ENCODE measurements around the gene LBX1.

Gene LBX1

DNA sequence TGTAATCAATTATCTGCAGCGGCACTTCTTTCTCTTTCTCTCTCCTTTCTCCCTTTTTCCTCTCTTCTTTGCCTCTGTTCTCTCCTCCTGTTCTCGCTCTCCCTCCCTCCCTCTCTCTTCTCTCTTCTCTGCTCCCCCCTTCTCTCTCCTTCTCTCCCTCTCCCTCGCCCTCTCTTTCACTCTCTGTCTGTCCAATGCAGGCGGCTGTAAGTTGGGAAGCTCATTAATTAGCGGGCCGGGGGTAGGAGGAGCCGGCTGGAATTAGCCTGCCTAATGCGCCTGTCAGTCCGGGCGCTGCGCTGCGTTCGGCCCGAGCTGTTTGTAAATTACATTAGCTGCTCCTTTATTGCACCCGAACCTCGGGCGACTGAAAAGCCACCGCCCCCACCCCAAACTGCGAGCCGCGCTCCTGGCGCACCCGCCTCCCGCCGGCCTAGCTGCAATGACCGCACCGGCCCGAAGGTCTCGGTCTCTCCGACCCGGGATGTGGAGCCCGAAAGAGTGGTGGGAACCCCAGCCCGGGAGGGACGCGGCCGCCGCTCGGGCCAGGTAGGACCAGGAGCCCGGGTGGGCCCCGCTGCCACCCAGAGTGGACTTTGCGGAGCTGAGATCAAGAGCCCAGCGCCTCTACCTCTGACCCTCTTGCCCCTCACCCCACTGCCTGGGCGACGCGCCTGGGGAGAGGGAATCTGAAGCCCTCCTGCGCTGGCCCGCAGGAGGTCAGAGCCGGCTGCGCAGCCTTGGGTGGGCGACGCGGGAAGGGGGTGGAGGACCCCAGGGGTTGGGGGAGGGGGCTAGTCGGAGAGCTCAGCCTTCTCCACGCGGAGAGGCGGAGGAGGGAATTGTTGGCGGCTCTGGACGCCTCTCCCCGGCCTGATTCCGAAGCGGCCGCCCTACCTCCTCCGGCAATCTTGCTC lies at the start of gene LBX1:
Gene LBX1 (minus strand): TSS at position 198 of the 917 bp plus-strand sequence. CDS start 648 bp downstream, outside the sequence.
- DNase-seq: no peak

GRCh38 chr10:101273741-101274140 lies 44.5 kb upstream of the LBX1 start:
- no peak for DNase-seq

GRCh38 chr10:101273330-101273729 lies 44.1 kb upstream of the LBX1 start:
- no peak for DNase-seq

DNA sequence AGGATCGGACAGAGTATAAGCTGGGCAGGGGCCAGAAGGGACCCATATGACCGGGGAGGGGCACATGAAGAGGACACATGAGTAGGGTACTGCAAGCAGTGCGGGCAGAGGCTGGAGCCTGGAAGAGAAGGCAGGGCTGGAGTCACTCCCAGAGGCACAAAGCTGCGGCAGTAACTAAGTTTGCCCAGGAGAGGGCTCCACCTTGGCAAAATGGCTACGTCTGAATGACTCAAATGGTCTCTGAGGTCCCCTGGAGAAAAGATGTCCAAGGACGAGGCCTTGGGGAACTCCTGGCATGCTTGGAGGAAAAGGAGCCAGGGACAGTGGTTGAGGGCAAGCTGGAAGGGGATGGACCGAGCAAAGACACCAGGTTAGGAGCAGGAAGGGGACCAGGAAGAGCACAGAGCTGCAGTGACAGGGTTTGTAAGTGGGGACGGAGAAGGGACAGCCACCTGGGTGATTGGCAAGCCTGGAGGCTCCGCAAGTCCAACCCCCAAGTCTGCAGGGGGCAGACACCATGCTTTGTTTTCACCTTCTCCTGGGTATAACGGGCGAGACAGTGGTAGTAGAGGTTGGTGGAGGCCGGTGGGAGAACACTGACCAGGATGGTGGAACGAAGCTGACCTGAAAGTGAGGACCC lies 43.1 kb upstream of the LBX1 start:
- peak; percentile 57 for DNase-seq

GRCh38 chr10:101270763-101271162 lies 41.5 kb upstream of the LBX1 start:
- DNase-seq: no peak

- no peak for DNase-seq
These were observed 38.5 kb upstream of the LBX1 start for GRCh38 chr10:101267776-101268175.

DNA sequence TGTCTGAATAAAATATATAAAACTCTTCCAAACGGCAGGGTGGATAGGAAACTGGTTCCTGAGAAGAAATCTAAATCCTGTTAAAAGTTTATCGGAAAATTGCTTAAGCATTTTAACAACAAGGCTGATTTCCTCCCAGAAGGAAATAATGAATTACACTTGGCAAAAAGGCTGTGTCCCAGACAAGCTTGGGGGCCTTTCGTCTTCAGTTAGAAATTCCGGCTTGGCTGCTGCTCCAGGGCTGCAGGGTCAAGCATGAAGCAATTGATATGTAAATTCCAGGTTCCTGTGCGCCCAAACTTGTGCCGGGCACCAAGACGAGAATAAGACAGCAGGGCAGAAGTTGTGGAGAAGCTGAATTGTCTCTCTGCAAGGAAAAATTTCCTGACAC lies 38.0 kb upstream of the LBX1 start:
- DNase-seq: no peak

DNA sequence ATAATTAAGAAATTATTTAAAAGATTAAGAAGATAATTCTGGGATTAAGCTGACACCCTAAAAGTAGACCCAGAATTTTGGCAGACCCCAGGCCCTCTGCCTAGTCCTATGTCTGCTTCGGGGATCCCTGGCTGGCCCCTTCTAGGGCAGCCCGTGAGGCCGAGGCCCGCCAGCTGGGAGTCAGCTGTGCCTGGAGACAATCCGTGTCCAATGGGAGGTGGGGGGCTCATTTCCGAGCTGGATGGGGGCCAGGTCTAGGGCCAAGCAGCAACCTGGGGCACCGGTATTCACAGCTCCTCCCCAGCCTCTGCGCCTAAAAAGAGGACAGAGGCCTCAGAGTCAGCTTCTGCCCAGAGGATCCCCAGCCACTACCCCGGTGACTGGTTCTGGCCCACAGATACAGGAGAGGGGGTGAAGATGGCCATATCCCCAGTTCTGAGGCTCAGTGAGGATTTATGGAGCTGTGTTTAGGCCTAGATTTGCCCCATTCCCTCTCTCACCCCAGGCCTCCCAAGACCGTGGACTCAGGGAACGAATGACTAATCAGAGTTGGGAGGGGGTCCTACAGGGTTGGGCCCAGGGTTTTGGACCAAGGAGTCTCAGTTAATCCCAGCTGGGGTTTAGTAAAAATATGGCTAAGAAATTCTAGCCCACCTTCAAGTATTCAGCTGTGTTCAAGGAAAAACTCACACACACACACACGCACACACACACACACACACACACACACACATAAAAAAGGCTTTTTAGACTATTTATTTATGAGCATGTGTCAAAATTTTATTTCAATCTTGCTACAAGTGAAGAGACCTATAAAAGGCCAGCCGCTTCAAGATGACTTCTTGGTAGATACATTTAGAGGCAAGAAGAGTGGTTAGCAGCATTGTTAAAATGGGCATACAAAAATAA lies 37.4 kb upstream of the LBX1 start:
- no peak for DNase-seq

DNA sequence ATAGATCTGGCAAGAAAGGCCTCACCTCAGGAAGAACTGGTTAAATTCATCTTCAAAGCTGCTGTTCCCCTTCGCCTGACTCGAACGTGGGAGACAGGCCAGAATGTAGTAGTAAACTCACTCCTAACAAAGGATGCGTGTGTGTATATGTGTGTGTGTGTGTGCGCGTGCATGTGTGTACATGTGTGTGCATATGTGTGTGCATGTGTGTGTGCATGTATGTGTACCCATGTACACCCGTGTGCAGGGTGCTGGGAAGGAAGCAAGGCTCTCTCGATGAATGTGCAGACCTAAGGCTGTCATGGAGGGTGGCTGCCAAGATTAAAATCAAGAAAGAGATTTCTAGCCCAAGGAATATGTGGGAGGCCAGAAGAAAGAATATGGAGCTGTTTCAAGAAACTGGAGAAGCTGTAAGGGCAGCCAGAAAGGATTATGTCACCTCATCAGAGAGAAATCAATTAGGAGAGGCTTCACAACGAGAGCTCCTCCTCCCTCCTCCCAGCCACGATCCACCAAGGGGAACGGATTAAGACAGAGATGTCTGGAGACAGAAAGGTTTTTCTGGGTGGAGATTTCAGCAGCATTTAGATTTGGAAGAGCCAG lies 34.0 kb upstream of the LBX1 start:
- no peak for DNase-seq

DNA sequence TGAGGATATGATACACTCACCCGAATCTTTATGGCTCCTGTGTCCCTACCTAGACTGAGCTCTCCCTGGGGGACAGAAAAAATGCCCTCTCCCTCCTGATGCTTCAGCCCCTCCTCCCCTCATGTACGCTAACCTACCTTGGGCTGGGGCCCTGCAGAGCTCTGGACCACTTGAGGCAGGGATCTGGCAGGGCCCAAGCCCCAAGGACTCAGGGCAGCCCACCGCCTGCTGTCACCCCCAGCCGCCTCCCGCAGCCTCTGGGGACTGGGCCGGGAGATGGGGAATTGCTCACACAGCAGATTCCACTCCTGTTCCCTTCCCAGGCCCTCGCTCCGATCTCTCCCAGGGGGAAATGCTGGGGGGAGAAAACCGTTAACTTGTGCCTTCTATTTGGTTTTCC lies 32.9 kb upstream of the LBX1 start:
- no peak for DNase-seq

- no peak for DNase-seq
These were observed 32.4 kb upstream of the LBX1 start for GRCh38 chr10:101261702-101262101.

DNA sequence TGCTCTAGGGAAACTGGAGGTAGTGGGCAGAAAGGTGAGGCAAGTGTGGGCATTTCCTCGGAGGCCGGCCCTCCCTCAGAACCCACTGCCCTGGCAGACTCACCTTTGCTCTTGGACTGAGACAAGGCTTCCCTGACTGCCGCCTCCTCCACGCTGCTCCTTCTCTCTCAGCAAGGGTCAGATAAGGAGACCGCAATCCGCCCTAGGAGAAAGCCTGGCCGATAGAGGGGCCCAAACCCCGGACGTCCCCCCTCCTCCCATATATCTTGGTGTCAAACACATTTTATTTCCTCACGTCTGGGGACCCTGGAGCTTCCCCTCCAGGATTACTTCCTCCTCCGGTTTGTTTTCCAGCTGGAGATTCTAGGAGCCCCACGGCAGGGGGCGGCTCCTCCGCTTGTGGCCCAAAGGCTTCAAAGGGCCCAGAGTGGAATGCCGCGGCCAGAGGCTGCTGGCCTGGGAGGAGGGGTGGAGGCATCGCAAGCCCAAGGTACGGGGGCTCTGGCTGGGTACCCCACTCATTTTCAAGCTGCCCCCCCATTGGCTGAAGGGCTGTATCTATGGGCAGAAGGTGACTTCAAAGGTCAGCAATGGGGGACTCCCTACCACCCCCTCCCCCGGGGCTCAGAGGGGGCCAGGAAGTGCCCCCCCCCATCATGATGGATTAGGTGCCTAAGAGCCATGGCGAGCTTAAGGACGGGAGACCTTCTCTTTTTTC lies 31.7 kb upstream of the LBX1 start:
- no peak for DNase-seq

GRCh38 chr10:101258179-101258885 lies 29.1 kb upstream of the LBX1 start:
- DNase-seq: no peak

DNA sequence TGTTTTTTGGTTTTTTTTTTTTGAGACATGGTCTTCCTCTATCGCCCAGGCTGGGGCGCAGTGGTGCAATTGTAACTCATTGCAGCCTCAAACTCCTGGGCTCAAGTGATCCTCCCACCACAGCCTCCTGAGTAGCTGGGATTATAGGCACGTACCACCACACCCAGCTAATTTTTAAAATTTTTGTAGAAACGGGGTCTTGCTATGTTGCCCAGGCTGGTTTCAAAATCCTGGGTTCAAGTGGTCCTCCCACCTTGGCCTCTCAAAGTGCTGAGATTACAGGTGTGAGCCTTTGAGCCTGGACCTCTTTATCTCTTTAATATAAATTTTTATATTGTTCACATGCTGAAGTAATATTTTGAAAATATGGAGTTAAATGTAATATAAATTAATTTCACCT lies 28.2 kb upstream of the LBX1 start:
- DNase-seq: no peak

DNA sequence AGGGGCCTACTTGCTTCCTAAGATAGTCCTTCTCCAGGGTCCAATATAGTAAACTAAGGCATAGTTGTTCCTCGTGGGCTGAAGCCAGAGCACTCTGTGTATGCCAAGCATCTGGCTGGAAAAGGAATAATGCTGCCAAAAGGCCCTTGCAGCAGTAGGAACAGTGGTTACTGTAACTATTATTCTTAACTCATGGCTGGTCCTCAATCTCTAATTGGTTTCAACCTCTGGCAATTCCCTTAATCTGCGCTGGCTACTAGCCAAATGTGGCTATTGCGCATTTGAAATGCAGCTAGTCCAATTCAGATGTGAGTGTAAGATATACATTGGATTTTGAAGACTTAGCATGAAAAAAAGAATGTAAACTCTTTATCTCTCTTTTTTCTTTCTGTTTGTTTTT lies 27.8 kb upstream of the LBX1 start:
- DNase-seq: no peak

GRCh38 chr10:101256387-101256786 lies 27.1 kb upstream of the LBX1 start:
- no peak for DNase-seq

GRCh38 chr10:101250136-101250535 lies 20.9 kb upstream of the LBX1 start:
- no peak for DNase-seq

DNA sequence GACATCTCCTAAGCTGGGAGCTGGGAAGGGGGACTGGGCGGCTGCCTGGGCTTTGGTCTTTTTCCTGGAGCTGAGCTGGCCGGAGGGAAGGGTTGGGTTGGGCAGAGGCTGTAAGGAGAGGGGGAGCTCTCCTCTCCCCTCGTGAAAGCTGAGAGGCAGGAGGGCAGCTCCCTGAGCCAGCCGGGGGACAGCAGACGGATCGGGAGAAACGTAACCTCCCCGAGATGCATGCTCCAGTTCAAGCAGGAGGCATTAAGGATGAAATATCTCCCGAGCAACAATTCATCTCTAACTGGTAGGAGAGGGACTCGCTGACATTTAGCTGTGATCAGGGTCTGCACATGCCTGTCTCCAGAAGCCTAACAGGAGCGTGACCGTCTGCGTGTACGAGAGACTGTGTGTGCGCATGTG lies 19.9 kb upstream of the LBX1 start:
- no peak for DNase-seq

DNA sequence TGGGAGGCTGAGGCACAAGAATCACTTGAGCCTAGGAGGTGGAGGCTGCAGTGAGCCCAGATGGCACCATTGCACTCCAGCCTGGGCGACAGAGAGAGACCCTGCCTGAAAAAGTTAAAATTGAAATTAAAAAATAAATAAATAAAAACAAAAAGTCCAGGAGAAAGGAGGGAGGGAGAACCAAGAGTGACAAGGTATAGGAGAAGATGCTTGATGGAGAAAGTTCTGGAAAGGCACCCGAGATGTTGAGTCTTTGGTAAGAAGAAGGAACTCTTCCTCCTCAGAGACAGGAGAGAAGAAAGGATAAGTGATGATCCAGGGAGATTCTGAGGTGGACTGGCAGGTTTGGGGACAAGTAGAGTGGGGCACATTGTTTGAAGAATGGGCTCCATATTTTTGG lies 17.4 kb upstream of the LBX1 start:
- DNase-seq: no peak

GRCh38 chr10:101244321-101245050 lies 15.2 kb upstream of the LBX1 start:
- DNase-seq: no peak
